CD4-positive, alpha-beta T cell (primary cell): ENCODE data around the gene RERE. TPM values are rescaled to one million over a fixed set of nuclear protein-coding genes. Genes with fewer than 3 reads are reported as not detected.

Source experiments
- ATAC-seq: fragments of 200-7000 bp; cut with Tn5 transposase; one replicate; pipeline ENCODE4 v1.10.0; 2022; ENCODE audit warnings: mild to moderate bottlenecking; ENCODE audit not compliant: poor library complexity
- CTCF ChIA-PET: fragments of 350-600 bp; sonication (Branson Sonifier 250); formaldehyde crosslinking; loops from one replicate; lab custom pipeline; 2021; ENCODE audit warnings: antibody characterized with exemption, inconsistent platforms; lab: Charles Lee
- POLR2A ChIA-PET: fragments of 350-600 bp; sonication (Branson Sonifier 250); formaldehyde crosslinking; loops from one replicate; lab custom pipeline; 2021; ENCODE audit warnings: antibody characterized with exemption, inconsistent platforms; lab: Charles Lee
- DNase-seq, 14 experiments: peaks; one replicate each; pipeline ENCODE4 v3.0.0-alpha.2; 2013 to 2020; ENCODE audit warnings: mixed read lengths in 2 of 14
- H3K27ac ChIP-seq, 2 donors: one replicate each; pipeline versions ENCODE4 v1.5.1 to v1.7.0; 2013; ENCODE audit warnings: low read length in 2 of 2, low read depth in 1 of 2, mild to moderate bottlenecking in 1 of 2
- H3K27me3 ChIP-seq, 2 experiments: 1 replicate in 1 of 2; 2 replicates in 1 of 2; pipeline versions ENCODE4 v1.6.1 to v1.7.0; 2013; ENCODE audit warnings: low read length in 2 of 2, control low read depth in 1 of 2, mild to moderate bottlenecking in 1 of 2, moderate library complexity in 1 of 2; ENCODE audit not compliant: insufficient read depth in 2 of 2, control insufficient read depth in 1 of 2
- H3K36me3 ChIP-seq: one replicate; pipeline ENCODE4 v1.6.1; 2013; ENCODE audit warnings: low read length, control low read depth; ENCODE audit not compliant: insufficient read depth
- H3K4me1 ChIP-seq: one replicate; pipeline ENCODE4 v1.6.1; 2013; ENCODE audit warnings: low read length, control low read depth; ENCODE audit not compliant: insufficient read depth
- H3K4me3 ChIP-seq: one replicate; pipeline ENCODE4 v1.5.1; 2013; ENCODE audit warnings: mild to moderate bottlenecking, low read length, moderate library complexity
- H3K9me3 ChIP-seq, 2 experiments: 1 replicate in 1 of 2; 2 replicates in 1 of 2; pipeline versions ENCODE4 v1.6.1 to v1.7.0; 2013; ENCODE audit warnings: low read length in 2 of 2, mild to moderate bottlenecking in 2 of 2, control low read depth in 1 of 2, moderate library complexity in 1 of 2; ENCODE audit not compliant: control insufficient read depth in 1 of 2, insufficient read depth in 1 of 2
- H3K27ac Mint-ChIP-seq: one replicate; pipeline ENCODE4 v1.8.0; 2020; ENCODE audit warnings: mixed read lengths
- H3K27me3 Mint-ChIP-seq: one replicate; pipeline ENCODE4 v1.8.0; 2021; ENCODE audit warnings: mixed read lengths
- H3K36me3 Mint-ChIP-seq: one replicate; pipeline ENCODE4 v1.8.0; 2021; ENCODE audit warnings: low read depth, mixed read lengths
- H3K4me1 Mint-ChIP-seq: one replicate; pipeline ENCODE4 v1.8.0; 2021; ENCODE audit warnings: low read depth, mixed read lengths
- H3K4me3 Mint-ChIP-seq: one replicate; pipeline ENCODE4 v1.8.0; 2020; ENCODE audit warnings: mild to moderate bottlenecking, mixed read lengths
- H3K9me3 Mint-ChIP-seq: one replicate; pipeline ENCODE4 v1.8.0; 2020; ENCODE audit warnings: mixed read lengths
- intact Hi-C, 2 experiments: fragments of 100-400 bp; cut with DNase I in 1 of 2; cut with micrococcal nuclease in 1 of 2; formaldehyde crosslinking; loops; one replicate each; pipeline versions ENCODE4 v1.15.1 to v1.9.0; 2023 to 2025; cut with DNase I, micrococcal nuclease
- total RNA-seq, 174 experiments: library from RNA in 2 of 174; stranded (reverse) in 2 of 174; gene quantifications; one replicate each; pipeline ENCODE4 v1.2.3 and lab custom pipeline; 2021 to 2026
- TF ChIP-seq, protein P1 (sequence below): fragments of 200-600 bp; IDR thresholded peaks from one replicate; pipeline ENCODE4 v1.8.0; 2022; ENCODE audit warnings: antibody characterized with exemption, mild to moderate bottlenecking

Gene RERE
- total RNA-seq, 2 experiments from 2014 or later, result 78.4 to 84.0 TPM

DNA sequence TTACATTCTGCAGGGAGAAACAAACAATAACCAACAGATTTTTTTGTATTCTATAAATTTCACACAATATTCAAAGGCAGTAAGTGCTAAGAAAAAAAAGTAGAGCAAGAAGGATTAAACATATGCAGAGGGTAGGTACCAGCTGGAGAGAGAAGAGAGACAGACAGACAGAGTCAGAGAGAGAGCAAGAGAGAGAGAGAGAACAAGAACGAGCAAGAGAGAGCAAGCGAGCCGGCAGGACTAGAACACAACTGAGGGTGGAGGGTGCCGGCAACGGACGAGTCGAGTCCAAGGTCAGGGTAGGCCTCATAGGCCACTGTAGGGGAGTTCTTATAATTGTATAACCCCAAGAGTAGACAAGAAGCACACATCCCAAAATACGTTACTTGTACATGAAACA lies 97.1 kb downstream of the RERE start:
- peaks cover 25% of the 10 kb centered on the region for H3K4me1 Mint-ChIP-seq
- Histone ChIP-seq H3K4me1 (no peaks in the 10 kb centered on the region), H3K36me3 (no peaks in the 10 kb centered on the region), H3K4me3 (no peak overlapping the region), H3K9me3 (no peaks in the 10 kb centered on the region), H3K27me3 (no peaks in the 10 kb centered on the region), H3K27ac (no peak overlapping the region)
- TF ChIP-seq, protein P1, sequence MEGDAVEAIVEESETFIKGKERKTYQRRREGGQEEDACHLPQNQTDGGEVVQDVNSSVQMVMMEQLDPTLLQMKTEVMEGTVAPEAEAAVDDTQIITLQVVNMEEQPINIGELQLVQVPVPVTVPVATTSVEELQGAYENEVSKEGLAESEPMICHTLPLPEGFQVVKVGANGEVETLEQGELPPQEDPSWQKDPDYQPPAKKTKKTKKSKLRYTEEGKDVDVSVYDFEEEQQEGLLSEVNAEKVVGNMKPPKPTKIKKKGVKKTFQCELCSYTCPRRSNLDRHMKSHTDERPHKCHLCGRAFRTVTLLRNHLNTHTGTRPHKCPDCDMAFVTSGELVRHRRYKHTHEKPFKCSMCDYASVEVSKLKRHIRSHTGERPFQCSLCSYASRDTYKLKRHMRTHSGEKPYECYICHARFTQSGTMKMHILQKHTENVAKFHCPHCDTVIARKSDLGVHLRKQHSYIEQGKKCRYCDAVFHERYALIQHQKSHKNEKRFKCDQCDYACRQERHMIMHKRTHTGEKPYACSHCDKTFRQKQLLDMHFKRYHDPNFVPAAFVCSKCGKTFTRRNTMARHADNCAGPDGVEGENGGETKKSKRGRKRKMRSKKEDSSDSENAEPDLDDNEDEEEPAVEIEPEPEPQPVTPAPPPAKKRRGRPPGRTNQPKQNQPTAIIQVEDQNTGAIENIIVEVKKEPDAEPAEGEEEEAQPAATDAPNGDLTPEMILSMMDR, result no peak
- POLR2A ChIA-PET, result no interaction called here
- peaks cover 4% of the 10 kb centered on the region for H3K36me3 Mint-ChIP-seq
- CTCF ChIA-PET, result no interaction called here
- H3K27me3 Mint-ChIP-seq, result no peaks in the 10 kb centered on the region
- DNase-seq, result no peak
- H3K9me3 Mint-ChIP-seq, result no peaks in the 10 kb centered on the region
- intact Hi-C loops, result loop anchor here in 1 of 2 experiments (5.0 to 10.0 kb wide), 2 partner anchors 33 to 706 kb away; no protein-coding TSS in a partner anchor
- ATAC-seq, result no peak
- H3K4me3 Mint-ChIP-seq, result no peak overlapping the region
- H3K27ac Mint-ChIP-seq, result no peak overlapping the region

DNA sequence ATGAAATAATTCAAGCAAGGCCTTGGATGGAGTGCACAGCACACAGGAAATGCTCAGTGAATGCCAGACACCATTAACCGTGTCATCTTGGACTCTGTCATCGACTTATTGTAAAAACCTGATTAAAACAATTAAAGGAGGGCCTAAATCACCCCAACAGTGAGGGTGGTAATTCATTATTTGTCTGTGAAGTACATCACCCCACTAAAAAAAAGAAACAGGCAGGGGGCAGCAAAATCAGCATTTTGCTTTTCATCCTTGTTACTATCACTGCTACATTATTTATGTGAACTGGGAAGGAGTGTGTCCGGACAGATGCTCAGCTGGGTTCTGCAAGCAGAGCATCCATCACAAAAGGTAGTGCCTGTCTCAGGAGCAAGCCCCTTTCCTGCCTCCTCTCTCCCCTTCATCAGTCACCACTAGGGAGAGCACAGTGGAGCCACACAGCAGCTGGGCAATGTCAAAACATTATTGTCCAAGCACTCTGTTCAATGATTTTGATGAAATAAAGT lies 98.5 kb downstream of the RERE start:
- ATAC-seq (no peak), DNase-seq (no peak)
- Histone ChIP-seq H3K27ac (no peak overlapping the region), H3K36me3 (no peaks in the 10 kb centered on the region), H3K4me1 (no peaks in the 10 kb centered on the region), H3K4me3 (no peak overlapping the region), H3K9me3 (no peaks in the 10 kb centered on the region), H3K27me3 (no peaks in the 10 kb centered on the region)
- intact Hi-C loops, result no loop called here
- Mint-ChIP-seq H3K27ac (no peak overlapping the region), H3K9me3 (no peaks in the 10 kb centered on the region), H3K27me3 (no peaks in the 10 kb centered on the region), H3K4me3 (no peak overlapping the region), H3K36me3 (peaks cover 4% of the 10 kb centered on the region), H3K4me1 (peaks cover 28% of the 10 kb centered on the region)
- ChIA-PET POLR2A (no interaction called here), CTCF (interaction anchor here (1.2 to 2.6 kb wide), 2 partner anchors 9 to 130 kb away, joined by 4 to 8 read pairs; no protein-coding TSS in a partner anchor)
- TF ChIP-seq, protein P1, result no peak

DNA sequence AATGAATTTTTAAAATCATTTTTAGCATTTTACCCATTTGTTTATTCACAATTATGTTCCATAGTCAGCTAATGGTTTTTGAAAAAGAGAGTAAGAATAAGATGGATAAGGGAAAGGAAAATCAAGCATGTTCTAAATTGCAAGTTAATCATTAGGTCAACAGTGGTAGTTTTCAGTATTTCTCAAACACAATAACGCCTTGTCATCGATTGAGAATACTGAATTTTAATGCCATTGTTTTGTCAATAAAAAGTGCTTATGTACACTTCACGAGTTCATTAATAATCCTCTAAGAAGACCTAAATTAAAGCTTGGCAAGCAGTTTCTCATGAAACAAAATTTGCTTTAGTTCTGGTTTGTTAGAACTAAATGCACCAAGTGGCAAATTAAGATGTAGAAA lies 100.3 kb downstream of the RERE start:
- TF ChIP-seq, protein P1, result no peak
- POLR2A ChIA-PET, result interaction anchor here (0.6 kb wide), 1 partner anchor 188 kb away, joined by 3 read pairs; no protein-coding TSS in a partner anchor
- intact Hi-C loops, result no loop called here

More for the DNA sequence above, 100.3 kb downstream of the RERE start:
- no peaks in the 10 kb centered on the region for H3K36me3 ChIP-seq
- Mint-ChIP-seq H3K4me1 (peaks cover 22% of the 10 kb centered on the region), H3K27me3 (no peaks in the 10 kb centered on the region), H3K4me3 (no peak overlapping the region), H3K27ac (no peak overlapping the region), H3K9me3 (no peaks in the 10 kb centered on the region), H3K36me3 (peaks cover 4% of the 10 kb centered on the region)
- peaks cover 3% of the 10 kb centered on the region for H3K4me1 ChIP-seq
- H3K9me3 ChIP-seq, result no peaks in the 10 kb centered on the region
- ATAC-seq, result no peak
- CTCF ChIA-PET, result interaction anchor here (0.7 to 2.6 kb wide), 5 partner anchors 9 to 132 kb away, joined by 3 to 8 read pairs (median 3); no protein-coding TSS in a partner anchor
- H3K4me3 ChIP-seq, result no peak overlapping the region
- H3K27ac ChIP-seq, result no peak overlapping the region
- H3K27me3 ChIP-seq, result no peaks in the 10 kb centered on the region
- no peak for DNase-seq
